ENCODE data around the gene KLHL7.

Gene KLHL7

DNA sequence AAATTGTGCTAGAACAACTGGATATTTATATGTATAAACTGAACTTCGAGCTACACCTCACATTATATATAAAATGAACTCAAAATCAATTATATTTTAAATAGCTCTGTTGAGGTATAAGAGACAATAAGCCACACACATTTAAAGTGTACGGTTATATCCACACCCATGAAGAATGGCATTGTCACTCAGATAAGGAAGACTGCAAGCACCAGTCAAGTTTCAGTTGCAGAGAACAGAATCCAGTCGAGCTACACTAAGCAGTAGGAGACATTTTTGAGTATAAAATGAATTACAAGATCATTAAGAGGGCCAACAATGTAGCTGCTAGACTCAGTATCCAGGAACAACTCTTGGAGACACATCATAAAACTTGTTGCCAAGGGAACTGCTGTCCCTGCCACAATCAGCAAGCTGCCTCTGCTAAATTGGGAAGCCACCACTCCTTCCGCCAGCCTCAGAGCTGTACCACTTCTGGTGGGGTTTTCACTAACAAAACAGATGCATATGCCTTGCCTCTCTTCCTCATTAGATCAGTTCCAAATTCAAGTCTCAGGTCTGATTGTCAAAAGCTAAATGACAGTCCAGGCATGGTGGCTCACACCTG, 121.4 kb downstream of the KLHL7 start:
- no peak for TF ChIP-seq POLR2A (IDR thresholded peaks at IDR 0.05; ENCODE audit: low read depth, low read length)
- DNase-seq (ENCODE audit: insufficient read length, low spot score) (no peak), FAIRE-seq (no peak)
